ENCODE results near the gene DPPA5. TPM values are rescaled to one million over a fixed set of nuclear protein-coding genes. Genes with fewer than 3 reads are reported as not detected.

The DPPA5 gene
- total and polyA plus RNA-seq, 2 donors from 2014 or later = not detected

DNA sequence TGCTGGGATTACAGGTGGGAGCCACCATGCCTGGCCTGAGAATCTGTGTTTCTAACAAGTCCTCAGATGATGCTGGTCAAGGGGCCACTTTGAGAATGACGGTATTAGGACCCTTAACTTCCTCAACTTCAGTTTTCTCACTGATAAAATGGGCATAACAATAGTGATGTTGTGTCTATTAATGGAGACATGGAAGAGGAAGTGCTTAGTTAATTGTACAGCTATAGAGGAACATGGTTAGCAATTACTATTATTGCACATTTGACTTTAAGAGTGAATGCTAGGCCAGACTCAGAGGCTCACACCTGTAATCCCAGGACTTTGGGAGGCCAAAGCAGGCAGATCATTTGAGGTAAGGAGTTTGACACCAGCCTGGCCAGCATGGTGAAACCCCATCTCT lies 12.7 kb downstream of the DPPA5 start:
- no peak overlapping the region for H3K9ac ChIP-seq (ENCODE audit: low read length in 3 of 3)
- H3K4me3 ChIP-seq (ENCODE audit: low read length in 3 of 3) = no peak overlapping the region
- no peaks in the 10 kb centered on the region for H3K9me3 ChIP-seq (ENCODE audit: control insufficient read depth in 2 of 3, insufficient read depth in 1 of 3, low read length in 3 of 3)
- H3K36me3 ChIP-seq (ENCODE audit: control insufficient read depth in 2 of 3, insufficient read depth in 3 of 3, low read length in 3 of 3) = no peaks in the 10 kb centered on the region
- no peaks in the 10 kb centered on the region for H3K27me3 ChIP-seq (ENCODE audit: control insufficient read depth, insufficient read depth, low read length)
- no peaks in the 10 kb centered on the region for H3K4me1 ChIP-seq (ENCODE audit: control insufficient read depth in 2 of 3, insufficient read depth in 2 of 3, low read depth in 1 of 3, low read length in 3 of 3)
- no peak overlapping the region for H3K27ac ChIP-seq (ENCODE audit: low read depth in 2 of 2, low read length in 2 of 2)
- no peak for TF ChIP-seq CTCF (IDR thresholded peaks at IDR 0.05; ENCODE audit: borderline replicate concordance, extremely low read depth, insufficient read depth)
- DNase-seq = no peak
- FAIRE-seq = no peak
- intact Hi-C loops (cut with DNase I) = no loop called here

GRCh38 chr6:73340048-73340447 lies 14.0 kb downstream of the DPPA5 start:
- Histone ChIP-seq H3K27me3 (ENCODE audit: control insufficient read depth, insufficient read depth, low read length) (no peaks in the 10 kb centered on the region), H3K36me3 (ENCODE audit: control insufficient read depth in 2 of 3, insufficient read depth in 3 of 3, low read length in 3 of 3) (no peaks in the 10 kb centered on the region), H3K4me3 (ENCODE audit: low read length in 3 of 3) (no peak overlapping the region), H3K9me3 (ENCODE audit: control insufficient read depth in 2 of 3, insufficient read depth in 1 of 3, low read length in 3 of 3) (no peaks in the 10 kb centered on the region), H3K9ac (ENCODE audit: low read length in 3 of 3) (no peak overlapping the region), H3K27ac (ENCODE audit: low read depth in 2 of 2, low read length in 2 of 2) (no peak overlapping the region), H3K4me1 (ENCODE audit: control insufficient read depth in 2 of 3, insufficient read depth in 2 of 3, low read depth in 1 of 3, low read length in 3 of 3) (no peaks in the 10 kb centered on the region)
- no peak for TF ChIP-seq CTCF (IDR thresholded peaks at IDR 0.05; ENCODE audit: borderline replicate concordance, extremely low read depth, insufficient read depth)
- no peak for DNase-seq
- intact Hi-C loops (cut with DNase I) = no loop called here
- no peak for FAIRE-seq

DNA sequence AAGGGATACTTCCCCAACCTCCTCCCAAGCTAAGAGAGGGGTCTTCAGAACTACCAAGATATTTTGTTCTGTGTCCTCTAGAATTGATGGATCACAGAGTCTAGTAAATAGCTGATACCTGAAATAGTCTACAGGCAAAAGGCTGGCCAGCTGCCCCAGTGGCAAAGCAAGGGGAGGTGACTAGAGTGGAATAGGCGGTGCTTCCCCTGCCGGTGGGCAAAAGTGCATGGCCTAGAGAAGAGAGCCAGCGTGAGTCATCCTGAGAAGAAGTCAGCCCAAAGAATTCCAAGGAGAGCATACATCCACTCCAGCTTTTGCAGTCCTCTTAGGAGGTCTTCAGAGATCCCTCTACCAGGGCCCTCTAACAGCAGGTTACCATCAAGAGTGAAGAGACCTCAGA lies 14.7 kb downstream of the DPPA5 start:
- TF ChIP-seq CTCF (IDR thresholded peaks at IDR 0.05; ENCODE audit: borderline replicate concordance, extremely low read depth, insufficient read depth) = no peak
- Histone ChIP-seq H3K36me3 (ENCODE audit: control insufficient read depth in 2 of 3, insufficient read depth in 3 of 3, low read length in 3 of 3) (no peaks in the 10 kb centered on the region), H3K4me3 (ENCODE audit: low read length in 3 of 3) (no peak overlapping the region), H3K9me3 (ENCODE audit: control insufficient read depth in 2 of 3, insufficient read depth in 1 of 3, low read length in 3 of 3) (no peaks in the 10 kb centered on the region), H3K27me3 (ENCODE audit: control insufficient read depth, insufficient read depth, low read length) (no peaks in the 10 kb centered on the region), H3K9ac (ENCODE audit: low read length in 3 of 3) (no peak overlapping the region), H3K4me1 (ENCODE audit: control insufficient read depth in 2 of 3, insufficient read depth in 2 of 3, low read depth in 1 of 3, low read length in 3 of 3) (no peaks in the 10 kb centered on the region), H3K27ac (ENCODE audit: low read depth in 2 of 2, low read length in 2 of 2) (no peak overlapping the region)
- intact Hi-C loops (cut with DNase I) = no loop called here
- DNase-seq = no peak
- FAIRE-seq = no peak

DNA sequence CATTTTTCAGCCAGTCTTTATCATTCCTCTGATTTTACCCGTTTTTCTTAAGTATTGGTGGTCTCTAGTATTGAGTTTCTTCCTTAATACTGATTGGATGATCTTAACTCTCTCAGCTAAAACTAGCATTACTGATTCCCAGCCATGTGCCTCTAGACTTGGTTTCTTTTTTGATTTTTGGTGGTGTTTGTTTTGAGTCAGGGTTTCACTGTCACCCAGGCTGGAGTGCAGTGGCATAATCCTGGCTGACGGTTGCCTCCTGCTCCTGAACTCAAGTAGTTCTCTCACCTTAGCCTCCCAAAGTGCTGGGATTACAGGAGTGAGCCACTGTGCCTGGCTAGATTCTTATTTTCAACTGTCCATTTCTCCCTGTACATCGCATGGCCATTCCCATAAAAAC lies 24.9 kb downstream of the DPPA5 start:
- no peak for TF ChIP-seq CTCF (IDR thresholded peaks at IDR 0.05; ENCODE audit: borderline replicate concordance, extremely low read depth, insufficient read depth)
- H3K36me3 ChIP-seq (ENCODE audit: control insufficient read depth in 2 of 3, insufficient read depth in 3 of 3, low read length in 3 of 3) = no peaks in the 10 kb centered on the region
- intact Hi-C loops (cut with DNase I) = no loop called here
- no peak overlapping the region for H3K4me3 ChIP-seq (ENCODE audit: low read length in 3 of 3)
- no peaks in the 10 kb centered on the region for H3K9me3 ChIP-seq (ENCODE audit: control insufficient read depth in 2 of 3, insufficient read depth in 1 of 3, low read length in 3 of 3)
- no peaks in the 10 kb centered on the region for H3K4me1 ChIP-seq (ENCODE audit: control insufficient read depth in 2 of 3, insufficient read depth in 2 of 3, low read depth in 1 of 3, low read length in 3 of 3)
- DNase-seq (no peak), FAIRE-seq (no peak)
- no peak overlapping the region for H3K9ac ChIP-seq (ENCODE audit: low read length in 3 of 3)
- no peak overlapping the region for H3K27ac ChIP-seq (ENCODE audit: low read depth in 2 of 2, low read length in 2 of 2)
- H3K27me3 ChIP-seq (ENCODE audit: control insufficient read depth, insufficient read depth, low read length) = no peaks in the 10 kb centered on the region

All from kidney (tissue), 14 donors.